ENCODE results near the gene HEBP1.
"Not testable (repeated sequence)": the region's sequence is repeated elsewhere in the genome, so short reads cannot be mapped to it uniquely, and the experiment has no call there.

The HEBP1 gene

DNA sequence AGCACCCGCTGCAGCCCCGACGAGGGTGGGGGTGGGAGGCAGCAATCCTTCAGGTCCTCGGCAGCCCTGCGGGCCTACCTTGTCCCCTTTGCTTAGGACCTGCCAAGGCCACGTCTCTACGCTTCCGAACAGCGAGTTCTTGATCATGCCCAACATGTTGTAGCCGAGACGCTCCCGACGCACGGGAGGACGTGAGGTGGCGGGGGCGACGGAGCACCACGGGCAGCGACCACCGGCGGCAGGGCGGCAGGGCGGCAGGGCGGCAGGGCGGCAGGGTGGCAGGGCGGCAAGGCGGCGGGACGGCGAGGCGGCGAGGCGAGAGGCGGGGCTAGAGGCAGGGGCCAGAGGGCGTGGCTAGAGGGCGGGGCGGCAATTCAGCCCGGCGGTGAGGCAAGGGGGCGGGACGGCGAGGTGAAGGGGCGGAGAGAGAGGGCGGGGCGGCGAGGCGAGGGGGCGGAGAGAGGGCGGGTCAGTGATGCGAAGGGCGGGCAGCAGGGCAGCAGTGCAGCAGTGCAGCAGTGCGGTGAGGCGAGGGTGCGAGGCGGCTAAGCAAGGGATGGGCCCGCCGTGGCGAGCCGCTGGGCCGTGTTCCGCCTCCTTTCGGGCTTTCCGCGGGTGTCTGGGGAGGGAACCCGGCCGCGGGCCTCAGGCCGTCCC, at the start of gene HEBP1:
Gene HEBP1 (minus strand): TSS at position 307 of the 657 bp plus-strand sequence. CDS start 151 bp downstream, at position 156.
- DNase-seq (ENCODE audit: low read depth): no peak

- DNase-seq (ENCODE audit: low read depth): no peak
These were observed 49.8 kb upstream of the HEBP1 start for GRCh38 chr12:13049816-13050215.

- no peak for DNase-seq (ENCODE audit: low read depth)
These were observed 46.9 kb upstream of the HEBP1 start for GRCh38 chr12:13046964-13047363.

GRCh38 chr12:13045816-13046215, 45.8 kb upstream of the HEBP1 start:
- no peak for DNase-seq (ENCODE audit: low read depth)

- no peak for DNase-seq (ENCODE audit: low read depth)
These were observed 44.8 kb upstream of the HEBP1 start for GRCh38 chr12:13044906-13045299.

GRCh38 chr12:13044002-13044905, 44.2 kb upstream of the HEBP1 start, which contains the start of gene FAM234B:
Gene FAM234B, plus strand, starts transcription at chr12:13044381. Its CDS starts 23 bp downstream, at chr12:13044404.
- no peak for DNase-seq (ENCODE audit: low read depth)

- DNase-seq (ENCODE audit: low read depth): no peak
These were observed 42.7 kb upstream of the HEBP1 start for GRCh38 chr12:13042666-13043230.

DNA sequence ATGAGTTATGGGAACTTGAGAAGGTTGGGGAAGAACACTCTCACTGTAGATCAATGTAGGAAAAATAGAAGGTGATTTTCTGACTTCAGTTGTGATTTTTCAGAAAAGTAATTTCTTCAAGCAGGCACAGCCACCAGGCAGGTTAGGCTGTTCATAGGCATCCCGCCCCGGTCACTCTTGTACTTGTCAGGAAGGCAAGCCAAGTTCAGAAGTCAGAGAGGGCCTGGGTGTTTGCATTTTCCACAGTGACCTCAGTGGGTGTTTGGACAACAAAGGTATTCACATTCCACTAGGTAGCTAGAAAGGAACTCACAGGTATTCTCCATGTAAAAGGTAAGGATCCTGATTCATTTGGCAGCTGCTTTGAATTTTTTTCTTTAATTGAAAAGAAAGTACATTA, 41.2 kb upstream of the HEBP1 start:
- DNase-seq (ENCODE audit: low read depth): no peak

- no peak for DNase-seq (ENCODE audit: low read depth)
These were observed 39.4 kb upstream of the HEBP1 start for GRCh38 chr12:13039328-13039956.

GRCh38 chr12:13038491-13039161, 38.6 kb upstream of the HEBP1 start:
- DNase-seq (ENCODE audit: low read depth): peak; percentile 73

DNA sequence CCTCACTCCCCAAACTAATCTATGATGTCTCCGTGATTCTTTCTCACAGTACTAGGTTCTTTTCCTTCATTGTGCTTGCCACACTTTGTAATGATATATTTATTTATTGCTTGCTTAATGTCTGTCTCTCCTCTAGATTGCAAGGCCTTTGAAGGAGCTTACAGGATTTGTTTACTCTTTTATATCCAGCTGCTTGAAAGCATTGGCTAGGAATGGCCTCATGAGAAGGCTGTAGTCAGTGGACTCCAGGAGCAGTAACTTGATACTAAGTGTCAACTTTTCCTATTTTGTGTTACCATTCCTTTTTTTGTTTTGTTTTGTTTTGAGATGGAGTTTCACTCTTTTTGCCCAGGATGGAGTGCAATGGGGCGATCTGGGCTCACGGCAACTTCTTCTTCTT, 36.8 kb upstream of the HEBP1 start:
- DNase-seq (ENCODE audit: low read depth): no peak

- DNase-seq (ENCODE audit: low read depth): not testable (repeated sequence)
These were observed 35.3 kb upstream of the HEBP1 start for GRCh38 chr12:13035335-13035734.

GRCh38 chr12:13033476-13033875, 33.4 kb upstream of the HEBP1 start:
- DNase-seq (ENCODE audit: low read depth): no peak

DNA sequence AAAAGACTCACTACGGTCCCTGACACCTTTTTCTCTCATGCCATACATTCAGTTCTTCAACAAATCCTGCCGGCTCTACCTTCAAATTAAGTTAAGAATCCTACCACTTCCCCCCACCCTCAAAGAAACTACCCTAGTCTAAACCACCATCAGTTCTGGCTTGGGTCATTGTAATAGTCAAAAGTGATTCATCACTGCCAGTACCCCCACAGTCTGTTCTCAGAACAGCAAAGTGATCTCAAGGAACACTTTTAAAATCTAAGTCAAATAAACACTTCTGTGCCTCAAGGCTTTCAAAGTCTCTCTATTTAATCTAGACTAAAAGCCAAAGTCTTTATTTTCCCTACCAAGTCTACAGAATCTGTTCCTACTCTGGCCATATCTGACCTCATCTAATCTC, 32.1 kb upstream of the HEBP1 start:
- no peak for DNase-seq (ENCODE audit: low read depth)

DNA sequence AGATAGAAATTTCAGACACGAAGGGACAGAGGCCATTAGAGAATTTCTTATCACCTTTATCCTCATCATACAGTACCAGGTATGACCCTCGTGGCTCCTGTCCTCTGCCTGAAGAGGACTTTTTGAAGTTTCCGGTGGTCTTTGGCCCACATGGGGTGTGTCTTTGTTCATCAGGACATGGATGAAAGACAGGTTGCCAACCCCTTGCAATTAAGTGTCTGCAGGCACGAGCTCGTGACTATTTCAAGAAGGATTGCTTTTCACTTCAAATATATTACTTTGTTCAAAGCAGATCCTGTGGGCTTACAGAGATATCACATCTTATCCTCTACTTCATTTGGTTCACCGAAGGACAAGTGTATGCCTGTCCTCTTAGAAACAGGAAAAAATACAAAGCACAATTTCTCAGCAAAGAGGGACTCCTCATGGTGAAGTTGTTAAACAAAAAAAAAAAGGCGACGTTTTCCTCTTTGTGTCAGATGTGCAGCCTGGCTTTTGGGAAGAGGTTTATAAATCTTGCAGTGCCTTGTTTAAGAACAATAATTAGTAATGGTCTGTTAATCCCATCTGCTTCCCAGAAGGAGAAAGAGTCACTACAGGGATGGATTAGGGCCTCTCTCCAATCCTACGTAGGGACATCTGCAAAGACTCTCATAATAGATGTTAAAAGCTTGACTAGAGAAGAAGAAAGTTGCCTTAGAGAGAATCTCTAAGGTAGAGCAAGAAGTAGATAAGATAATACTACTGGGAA, 30.7 kb upstream of the HEBP1 start:
- no peak for DNase-seq (ENCODE audit: low read depth)

DNA sequence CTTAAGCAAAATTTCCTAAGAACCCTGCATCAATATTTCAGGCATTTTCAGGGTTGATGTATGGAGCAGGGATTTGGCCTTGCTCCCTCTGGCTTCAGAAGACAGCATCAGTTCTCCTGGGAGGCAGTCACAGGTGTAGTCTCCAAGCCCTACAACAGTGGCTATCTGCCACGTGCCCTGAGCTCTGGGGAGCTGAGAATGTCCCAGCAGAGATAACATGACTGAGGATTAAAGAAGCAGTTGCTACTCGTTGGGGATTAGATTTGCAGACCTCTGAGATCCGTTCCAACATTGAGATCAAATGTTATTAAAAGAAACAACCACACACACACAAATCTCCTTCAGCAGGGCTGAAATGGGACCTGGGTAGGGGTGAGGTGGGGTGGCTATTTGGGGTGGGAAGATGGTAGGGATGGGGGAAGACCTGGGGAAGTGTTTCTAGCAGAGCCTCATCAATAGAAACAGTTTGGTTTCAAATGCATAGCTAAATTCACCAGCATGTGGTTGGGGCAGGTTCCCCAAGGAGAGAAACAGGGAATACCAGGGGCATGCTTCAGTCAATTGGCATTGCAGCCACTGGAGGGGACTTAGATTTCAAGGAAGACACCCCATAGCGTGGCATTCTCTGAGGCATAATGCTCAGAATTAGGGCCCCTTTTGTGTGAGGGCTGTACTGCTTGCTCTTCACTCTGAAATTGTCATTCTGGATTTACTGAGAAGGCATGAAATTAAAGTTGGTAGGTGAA, 28.9 kb upstream of the HEBP1 start:
- DNase-seq (ENCODE audit: low read depth): no peak

- DNase-seq (ENCODE audit: low read depth): no peak
These were observed 27.4 kb upstream of the HEBP1 start for GRCh38 chr12:13027508-13027907.

DNA sequence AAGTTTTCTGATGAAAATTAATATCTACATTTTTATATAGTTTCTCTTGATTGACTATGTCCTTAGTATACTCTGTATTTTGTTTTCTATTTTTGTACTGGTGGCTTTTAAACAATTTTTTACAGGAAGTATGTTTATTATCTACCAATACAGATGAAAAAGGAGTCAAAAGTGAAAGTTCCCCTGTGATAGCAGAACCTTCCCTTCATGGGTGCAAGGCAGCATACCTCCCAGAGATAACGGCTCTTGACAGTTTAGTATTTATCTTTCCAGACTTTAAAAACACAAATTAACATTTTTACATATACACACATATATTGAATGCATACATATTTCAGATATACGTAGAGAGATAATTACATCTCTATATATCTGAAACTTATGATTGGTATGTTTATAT, 27.0 kb upstream of the HEBP1 start:
- no peak for DNase-seq (ENCODE audit: low read depth)

DNA sequence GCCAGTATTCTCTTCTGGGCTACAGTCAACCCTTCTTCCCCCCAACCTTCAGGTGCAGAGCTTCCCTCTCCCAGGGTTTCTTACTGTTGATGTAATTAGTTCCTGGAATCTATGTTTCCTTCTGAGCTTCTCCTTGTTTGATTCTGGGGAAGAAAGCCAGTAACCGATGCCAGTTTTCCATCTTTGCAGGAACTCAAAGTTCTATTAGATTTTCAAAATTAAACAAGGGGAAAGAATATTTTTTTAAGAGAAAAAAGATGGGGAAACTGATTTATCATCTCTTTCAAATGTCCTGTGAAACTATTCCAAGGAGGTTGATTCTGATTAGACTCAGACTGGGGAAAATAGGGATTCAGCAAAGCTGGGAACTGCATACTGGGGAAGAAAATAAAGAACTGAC, 26.2 kb upstream of the HEBP1 start:
- DNase-seq (ENCODE audit: low read depth): no peak

DNA sequence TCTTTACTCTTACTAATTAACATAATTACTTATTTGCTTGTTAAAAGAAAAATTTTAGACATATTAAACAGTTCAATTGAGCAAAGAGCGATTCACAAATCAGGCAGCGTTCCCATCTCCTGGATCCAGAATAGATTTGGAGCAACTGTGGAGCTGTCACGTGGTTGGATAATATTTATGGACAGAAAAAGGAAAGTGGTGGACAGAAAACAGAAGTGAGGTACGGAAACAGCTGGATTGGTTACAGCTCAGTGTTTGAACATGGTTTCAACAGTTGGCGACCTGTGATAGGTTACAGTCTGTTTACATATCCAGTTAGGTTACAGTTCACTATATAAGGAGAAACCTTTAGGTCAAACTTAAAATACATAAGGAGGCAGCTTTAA, 24.5 kb upstream of the HEBP1 start:
- DNase-seq (ENCODE audit: low read depth): no peak

Measured in GM04503 (cell line).